Measurements from ENCODE around the gene SPATA25. TPM values are rescaled to one million over a fixed set of nuclear protein-coding genes. Genes with fewer than 3 reads are reported as not detected.

The SPATA25 gene
- total and polyA plus RNA-seq, 2 donors (not counting 3 experiments of a cell fraction or from before 2014, with no cell fraction given) = 0.69 to 1.3 TPM

DNA sequence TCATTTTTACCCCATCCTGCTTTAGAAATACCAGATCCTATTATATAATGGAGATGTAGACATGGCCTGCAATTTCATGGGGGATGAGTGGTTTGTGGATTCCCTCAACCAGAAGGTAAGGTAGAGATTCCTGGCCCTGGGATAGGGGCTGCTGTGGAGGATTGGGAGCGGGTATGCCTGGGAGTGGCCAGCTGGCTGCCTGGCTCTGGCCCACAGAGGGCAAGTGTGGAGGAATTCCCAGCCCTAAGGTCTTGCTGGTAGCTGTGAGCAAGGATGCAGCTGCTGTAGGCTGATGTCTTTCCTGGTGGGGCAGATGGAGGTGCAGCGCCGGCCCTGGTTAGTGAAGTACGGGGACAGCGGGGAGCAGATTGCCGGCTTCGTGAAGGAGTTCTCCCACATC lies 10.3 kb upstream of the SPATA25 start:
- intact Hi-C loops (cut with micrococcal nuclease) = no loop called here
- POLR2A ChIA-PET = no interaction called here
- FAIRE-seq (no peak), DNase-seq (ENCODE audit: low read depth, low spot score) (no peak)
- Histone ChIP-seq H3K4me2 (ENCODE audit: insufficient read depth, low read length) (no peak overlapping the region), H3K4me3 (replicated peaks in 1 of 3; ENCODE audit: insufficient read depth in 1 of 3, low read depth in 1 of 3, low read length in 3 of 3) (no peak overlapping the region), H3K4me1 (ENCODE audit: control insufficient read depth, extremely low read depth, insufficient read depth, low read length) (peaks cover 2% of the 10 kb centered on the region), H3K27me3 (ENCODE audit: control insufficient read depth in 2 of 2, insufficient read depth in 2 of 2, low read length in 2 of 2) (no peaks in the 10 kb centered on the region), H3K27ac (ENCODE audit: insufficient read depth, low read depth, low read length) (no peak overlapping the region), H4K20me1 (replicated peaks; ENCODE audit: control insufficient read depth, extremely low read depth, insufficient read depth, low read length) (no peaks in the 10 kb centered on the region), H3K79me2 (ENCODE audit: control insufficient read depth, insufficient read depth, low read length) (no peaks in the 10 kb centered on the region), H3K9me1 (replicated peaks; ENCODE audit: control insufficient read depth, extremely low read depth, insufficient read depth, low read length) (no peaks in the 10 kb centered on the region), H3K36me3 (ENCODE audit: control insufficient read depth in 2 of 2, extremely low read depth in 1 of 2, insufficient read depth in 2 of 2, low read length in 2 of 2) (peaks cover 4 to 35% of the 10 kb centered on the region in 2 experiments), H2AFZ (ENCODE audit: low read depth, low read length) (no peak overlapping the region), H3K9ac (replicated peaks; ENCODE audit: extremely low read depth, insufficient read depth, low read length) (no peak overlapping the region), H3K9me3 (replicated peaks; ENCODE audit: control insufficient read depth, insufficient read depth, low read length) (no peaks in the 10 kb centered on the region)
- dilution Hi-C loops (cut with MboI; ENCODE audit: extremely low pct_ligation_motif_present, low sequenced_read_pairs) = no loop called here
- BruUV-seq (replicated peaks) = no TSS peak
- no peak for TF ChIP-seq POLR2AphosphoS5 (IDR thresholded peaks at IDR 0.05; ENCODE audit: insufficient read depth, low read depth, low read length)
- TF ChIP-seq POLR2A (IDR thresholded peaks at IDR 0.05; ENCODE audit: low read depth, low read length) = no peak
- TF ChIP-seq CTCF (IDR thresholded peaks at IDR 0.05; ENCODE audit: extremely low read depth in 1 of 2, insufficient read depth in 1 of 2, low read depth in 1 of 2, low read length in 2 of 2) = no peak
- TF ChIP-seq GATA2 (IDR thresholded peaks at IDR 0.05; ENCODE audit: insufficient read depth, insufficient read length, low read depth, low read length) = no peak
- TF ChIP-seq JUN (IDR thresholded peaks at IDR 0.05; ENCODE audit: borderline replicate concordance, insufficient read depth, insufficient read length, low read depth) = no peak
- TF ChIP-seq MAX (IDR thresholded peaks at IDR 0.05; ENCODE audit: insufficient read depth, insufficient read length) = no peak
- TF ChIP-seq EZH2 (IDR thresholded peaks at IDR 0.05; ENCODE audit: borderline replicate concordance, low read depth, low read length, severe bottlenecking) = no peak
- no peak for TF ChIP-seq MYC (IDR thresholded peaks at IDR 0.05; ENCODE audit: low read depth, low read length)
- no peak for TF ChIP-seq FOS (IDR thresholded peaks at IDR 0.05; ENCODE audit: borderline replicate concordance, insufficient read depth, low read length)
- CTCF ChIA-PET = interaction anchor here (0.7 kb wide), 1 partner anchor 12 kb away, joined by 3 read pairs; no protein-coding TSS in a partner anchor
